Sigmoid colon (tissue), 4 donors: ENCODE results near the gene LCE1D.

Experiments used
- EP300 ChIP-seq, 4 donors: sonication (generic); formaldehyde crosslinking; IDR thresholded peaks; one replicate each; pipeline ENCODE4 v1.6.1; 2017; ENCODE audit warnings: antibody characterized with exemption in 4 of 4
- POLR2A ChIP-seq, 2 donors: fragments of 450-650 bp; IDR thresholded peaks; one replicate each; pipeline ENCODE4 v1.6.1; 2016; ENCODE audit warnings: antibody characterized with exemption in 2 of 2, mild to moderate bottlenecking in 2 of 2, moderate library complexity in 2 of 2
- TF ChIP-seq, protein P1 (sequence below), 4 experiments: fragments of 450-650 bp in 3 of 4; fragments of 200-600 bp in 1 of 4; IDR thresholded peaks; one replicate each; pipeline ENCODE4 v1.5.1; 2016 to 2019; ENCODE audit warnings: antibody characterized with exemption in 4 of 4, mild to moderate bottlenecking in 3 of 4, moderate library complexity in 2 of 4

DNA sequence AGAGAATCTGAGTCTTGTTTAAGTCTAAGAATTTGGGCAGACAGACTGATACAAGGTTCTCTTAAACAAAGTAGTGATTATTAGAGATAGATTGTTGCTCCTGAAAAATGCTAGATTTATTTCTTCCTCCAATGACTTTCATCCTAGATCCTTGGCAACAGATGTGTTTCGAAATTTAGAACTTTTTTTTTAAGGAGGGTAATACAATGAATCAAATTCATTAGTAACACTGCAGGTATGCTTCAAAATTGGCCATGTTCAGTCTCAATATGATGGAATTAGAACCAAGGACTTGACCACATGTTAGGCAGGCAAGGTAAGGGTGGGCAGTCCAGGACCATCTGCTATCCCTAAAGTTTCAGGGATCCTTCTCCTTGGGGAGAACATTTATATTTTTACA is 26.1 kb upstream of the LCE1D start:
- TF ChIP-seq POLR2A (IDR thresholded peaks at IDR 0.05): no peak
- TF ChIP-seq, protein P1, sequence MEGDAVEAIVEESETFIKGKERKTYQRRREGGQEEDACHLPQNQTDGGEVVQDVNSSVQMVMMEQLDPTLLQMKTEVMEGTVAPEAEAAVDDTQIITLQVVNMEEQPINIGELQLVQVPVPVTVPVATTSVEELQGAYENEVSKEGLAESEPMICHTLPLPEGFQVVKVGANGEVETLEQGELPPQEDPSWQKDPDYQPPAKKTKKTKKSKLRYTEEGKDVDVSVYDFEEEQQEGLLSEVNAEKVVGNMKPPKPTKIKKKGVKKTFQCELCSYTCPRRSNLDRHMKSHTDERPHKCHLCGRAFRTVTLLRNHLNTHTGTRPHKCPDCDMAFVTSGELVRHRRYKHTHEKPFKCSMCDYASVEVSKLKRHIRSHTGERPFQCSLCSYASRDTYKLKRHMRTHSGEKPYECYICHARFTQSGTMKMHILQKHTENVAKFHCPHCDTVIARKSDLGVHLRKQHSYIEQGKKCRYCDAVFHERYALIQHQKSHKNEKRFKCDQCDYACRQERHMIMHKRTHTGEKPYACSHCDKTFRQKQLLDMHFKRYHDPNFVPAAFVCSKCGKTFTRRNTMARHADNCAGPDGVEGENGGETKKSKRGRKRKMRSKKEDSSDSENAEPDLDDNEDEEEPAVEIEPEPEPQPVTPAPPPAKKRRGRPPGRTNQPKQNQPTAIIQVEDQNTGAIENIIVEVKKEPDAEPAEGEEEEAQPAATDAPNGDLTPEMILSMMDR (IDR thresholded peaks at IDR 0.05): no peak
- TF ChIP-seq EP300 (IDR thresholded peaks at IDR 0.05): no peak
